T-helper 2 cell (primary cell): Measurements from ENCODE around the gene CFAP53.
"Not testable (repeated sequence)": the region's sequence is repeated elsewhere in the genome, so short reads cannot be mapped to it uniquely, and the experiment has no call there.

Experiments used
- DNase-seq, 5 experiments: peaks; one replicate each; pipeline versions ENCODE4 v3.0.0 to v3.0.0-alpha.2; 2012 to 2022
- total RNA-seq, 2 donors: gene quantifications; one replicate each; lab custom pipeline; 2026; lab: John Stamatoyannopoulos, UW

CFAP53 gene, protein sequence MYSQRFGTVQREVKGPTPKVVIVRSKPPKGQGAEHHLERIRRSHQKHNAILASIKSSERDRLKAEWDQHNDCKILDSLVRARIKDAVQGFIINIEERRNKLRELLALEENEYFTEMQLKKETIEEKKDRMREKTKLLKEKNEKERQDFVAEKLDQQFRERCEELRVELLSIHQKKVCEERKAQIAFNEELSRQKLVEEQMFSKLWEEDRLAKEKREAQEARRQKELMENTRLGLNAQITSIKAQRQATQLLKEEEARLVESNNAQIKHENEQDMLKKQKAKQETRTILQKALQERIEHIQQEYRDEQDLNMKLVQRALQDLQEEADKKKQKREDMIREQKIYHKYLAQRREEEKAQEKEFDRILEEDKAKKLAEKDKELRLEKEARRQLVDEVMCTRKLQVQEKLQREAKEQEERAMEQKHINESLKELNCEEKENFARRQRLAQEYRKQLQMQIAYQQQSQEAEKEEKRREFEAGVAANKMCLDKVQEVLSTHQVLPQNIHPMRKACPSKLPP
- 0.31 to 0.67 reads per million in 2 donors for total RNA-seq

DNA sequence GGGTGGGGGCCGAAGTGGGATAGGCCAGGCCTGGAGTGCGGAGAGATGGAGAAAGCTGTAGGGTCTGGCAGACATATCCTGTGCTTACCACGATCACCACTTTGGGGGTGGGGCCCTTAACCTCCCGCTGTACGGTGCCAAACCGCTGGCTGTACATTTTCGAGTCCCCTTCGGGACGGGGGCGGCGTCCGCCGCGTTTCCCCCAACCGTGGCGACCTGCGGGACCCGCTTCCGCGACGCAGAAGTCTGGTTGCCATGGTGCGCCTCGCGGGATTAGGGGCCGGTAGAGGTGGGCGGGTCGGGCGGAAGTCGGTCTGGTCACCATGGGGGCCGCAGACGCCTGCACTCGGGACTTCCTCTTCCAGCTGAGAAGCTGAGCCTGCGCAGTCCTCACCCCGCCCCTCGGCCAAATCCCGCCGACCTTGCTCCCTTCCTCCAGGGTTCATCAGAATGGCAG lies at the start of gene CFAP53:
CFAP53 (minus strand) TSS at position 248 of the 457 bp plus-strand sequence; CDS start at position 157, 91 bp downstream.
- peak; percentile 47 to 91 (median 71) for DNase-seq

DNA sequence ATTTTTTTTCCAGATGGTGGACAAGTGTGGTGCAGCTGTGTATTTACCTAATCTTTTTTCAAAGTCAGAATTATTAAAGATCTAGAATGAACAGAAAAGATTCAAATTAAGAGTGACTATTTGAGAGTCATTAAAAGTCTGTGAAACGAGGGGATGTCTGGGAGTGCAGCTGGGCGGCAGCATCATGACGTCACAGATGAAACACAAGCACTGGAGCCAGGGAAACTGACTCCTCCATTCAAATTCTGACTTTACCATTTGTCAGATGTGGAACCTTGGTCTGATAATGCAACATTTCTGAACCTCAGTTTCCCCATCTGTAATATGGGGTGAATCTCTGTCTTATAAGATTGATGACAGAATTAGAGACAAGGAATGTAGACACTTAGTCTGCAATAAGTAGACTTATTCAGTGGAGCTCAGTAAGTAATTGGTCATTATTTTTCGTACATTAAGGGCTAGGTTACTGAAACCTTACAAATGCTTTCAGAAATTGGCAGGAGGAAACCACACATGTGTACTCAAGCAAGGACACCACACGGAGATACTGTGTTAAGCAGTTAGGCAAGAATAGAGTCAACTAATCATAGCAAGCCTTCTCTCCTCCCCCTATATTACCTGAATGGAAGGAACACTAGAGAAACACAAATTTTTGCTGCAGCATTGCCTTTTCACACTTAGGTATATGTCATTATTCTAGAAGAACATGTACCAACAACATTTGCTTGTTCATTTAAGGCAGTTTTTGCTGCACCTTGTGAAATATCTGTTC lies 49.0 kb upstream of the CFAP53 start:
- no peak for DNase-seq

GRCh38 chr18:50313873-50314460 lies 47.7 kb upstream of the CFAP53 start:
- no peak for DNase-seq

DNA sequence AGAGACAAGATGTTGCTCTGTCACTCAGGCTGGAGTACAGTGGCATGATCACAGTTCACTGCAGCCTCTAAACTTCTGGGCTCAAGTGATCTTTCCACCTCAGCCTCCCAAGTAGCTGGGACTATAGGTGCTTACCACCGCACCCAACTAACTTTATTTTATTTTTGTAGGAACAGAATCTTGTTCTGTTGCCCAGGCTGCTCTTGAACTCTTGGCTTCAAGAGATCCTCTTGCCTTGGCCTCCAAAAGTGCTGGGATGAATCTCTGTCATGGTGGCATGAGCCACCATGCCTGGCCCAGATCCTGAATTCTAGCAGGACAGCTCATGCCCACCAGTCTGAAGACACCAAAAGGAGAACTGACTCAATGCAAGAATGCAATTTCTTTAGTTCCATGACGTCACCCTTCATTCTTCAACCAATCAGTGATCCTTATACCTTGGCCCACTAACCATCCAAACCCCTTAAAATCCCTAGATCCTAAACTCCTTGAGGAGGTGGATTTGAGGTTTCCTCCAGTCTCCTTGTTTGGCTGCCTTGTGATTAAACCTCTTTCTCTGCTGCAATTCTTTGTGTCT lies 46.8 kb upstream of the CFAP53 start:
- no peak for DNase-seq

DNA sequence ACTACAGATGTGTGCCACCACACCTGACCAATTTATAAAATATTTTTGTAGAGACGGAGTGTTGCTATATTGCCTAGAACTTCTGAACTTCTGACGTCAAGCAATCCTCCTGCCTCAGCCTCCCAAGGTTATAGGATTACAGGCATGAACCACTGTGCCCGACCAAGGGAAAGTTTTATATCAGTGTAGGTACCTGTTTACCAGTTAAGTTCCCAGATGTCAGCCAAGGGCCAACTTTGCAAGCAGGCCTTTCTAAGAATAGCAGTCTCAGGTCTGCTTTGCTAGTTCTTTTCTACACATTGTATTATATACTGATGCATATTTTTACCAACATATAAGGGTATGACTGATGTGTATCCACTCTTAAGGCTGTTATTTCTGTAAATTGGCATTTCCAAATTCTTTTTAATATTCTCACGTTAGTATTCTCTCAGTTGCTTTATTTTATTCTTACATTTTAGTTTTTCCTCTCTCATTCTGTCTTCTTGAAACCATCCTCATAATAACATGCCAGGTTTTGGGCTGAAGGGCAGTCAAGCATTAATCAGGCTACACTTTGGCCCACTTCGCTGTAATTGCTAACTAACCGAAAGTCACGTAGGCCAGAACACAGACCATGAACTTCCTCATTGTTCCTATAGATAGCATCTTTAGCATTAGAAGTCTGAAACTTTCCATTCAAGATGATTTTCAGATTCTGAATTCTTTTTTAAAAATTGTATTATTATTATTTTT lies 46.2 kb upstream of the CFAP53 start:
- DNase-seq = no peak

GRCh38 chr18:50311650-50312049 lies 45.4 kb upstream of the CFAP53 start:
- no peak for DNase-seq

DNA sequence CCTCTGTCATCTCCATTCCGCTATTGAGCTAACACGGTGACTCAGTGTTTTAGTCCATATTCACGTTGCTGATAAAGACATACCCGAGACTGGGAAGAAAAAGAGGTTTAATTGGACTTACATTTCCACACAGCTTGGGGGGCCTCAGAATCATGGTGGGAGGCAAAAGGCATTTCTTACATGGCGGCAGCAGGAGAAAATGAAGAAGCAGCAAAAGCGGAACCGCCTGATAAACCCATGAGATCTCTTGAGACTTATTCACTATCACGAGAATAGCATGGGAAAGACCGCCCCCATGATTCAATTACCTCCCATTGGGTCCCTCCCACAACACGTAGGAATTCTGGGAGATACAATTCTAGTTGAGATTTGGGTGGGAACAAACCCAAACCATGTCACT lies 43.8 kb upstream of the CFAP53 start:
- no peak for DNase-seq

GRCh38 chr18:50308851-50309250 lies 42.6 kb upstream of the CFAP53 start:
- DNase-seq = not testable (repeated sequence)

DNA sequence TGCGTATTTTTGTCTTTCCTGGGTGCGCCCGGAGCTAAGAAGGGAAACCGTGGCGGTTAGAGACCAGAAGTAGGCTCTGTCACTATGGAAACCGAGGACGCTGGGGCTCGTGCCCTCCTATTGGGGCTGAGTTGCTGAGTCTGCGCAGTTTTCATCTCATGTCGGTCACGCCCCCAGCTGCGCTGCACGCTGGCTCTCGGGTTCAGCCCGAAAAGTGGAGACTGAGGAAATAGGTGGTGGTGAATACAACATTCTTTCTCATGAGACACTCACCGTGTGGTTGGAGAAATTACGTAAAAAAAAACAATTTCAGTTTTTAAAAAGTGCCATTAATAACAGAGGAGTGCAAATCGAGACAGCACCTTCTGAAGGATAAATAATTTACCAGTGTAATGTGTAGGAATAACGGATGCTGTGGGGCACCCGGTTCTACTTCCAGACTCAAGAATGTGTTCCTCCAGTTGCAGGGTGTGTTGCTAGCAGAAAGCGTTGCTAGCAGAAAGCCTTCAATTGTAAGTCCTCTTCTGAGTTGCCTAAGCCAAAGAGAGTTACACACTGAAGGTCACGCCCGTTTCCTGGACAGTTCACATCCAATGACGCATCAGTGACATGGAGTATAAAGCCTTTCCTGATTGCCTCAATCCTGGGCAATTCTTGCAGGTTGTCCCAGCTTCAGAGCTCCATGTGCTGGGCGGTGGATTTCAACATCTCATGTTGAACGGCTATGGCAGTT lies 41.6 kb upstream of the CFAP53 start:
- DNase-seq = peak; percentile 61 to 95 (median 82)

DNA sequence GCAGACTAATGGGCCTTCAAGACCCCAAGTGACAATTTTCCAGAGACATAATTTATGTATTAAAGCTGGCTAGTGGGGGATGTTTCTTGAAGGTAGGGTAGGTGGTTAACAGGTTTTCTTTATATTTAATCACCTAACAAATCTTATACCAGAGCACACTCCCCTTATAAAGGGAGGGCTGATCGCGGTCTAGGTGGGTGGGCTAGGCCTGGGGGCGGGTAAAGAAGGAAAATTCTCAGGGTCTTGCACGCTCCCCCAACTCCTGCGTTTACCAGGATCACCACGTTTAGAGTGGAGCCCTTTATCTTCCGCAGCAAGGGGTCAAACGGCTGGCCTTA lies 41.1 kb upstream of the CFAP53 start:
- no peak for DNase-seq

- DNase-seq = no peak
Measured at GRCh38 chr18:50306944-50307343, 40.6 kb upstream of the CFAP53 start.

DNA sequence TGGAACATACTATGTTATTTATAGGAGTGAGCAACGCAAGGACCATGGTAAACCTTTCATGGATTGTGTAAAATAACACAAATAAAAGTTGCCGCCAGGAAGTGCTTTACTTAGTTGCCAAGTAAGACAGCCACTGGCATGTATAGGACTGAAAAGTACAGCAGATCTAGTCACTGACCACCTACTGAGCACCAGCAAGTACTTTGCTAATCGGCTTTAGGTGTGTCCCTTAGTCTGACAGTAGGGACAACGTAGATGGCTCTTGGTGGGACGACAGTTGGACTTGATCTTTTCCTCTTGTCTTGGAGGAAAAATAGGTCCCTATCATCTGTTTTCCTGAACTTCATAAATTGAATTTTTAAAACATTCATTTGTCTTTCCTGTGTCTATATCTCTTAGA lies 34.8 kb upstream of the CFAP53 start:
- no peak for DNase-seq

- DNase-seq = no peak
Measured at GRCh38 chr18:50299626-50300388, 33.5 kb upstream of the CFAP53 start.

- no peak for DNase-seq
Measured at GRCh38 chr18:50298443-50299284, 32.4 kb upstream of the CFAP53 start.

DNA sequence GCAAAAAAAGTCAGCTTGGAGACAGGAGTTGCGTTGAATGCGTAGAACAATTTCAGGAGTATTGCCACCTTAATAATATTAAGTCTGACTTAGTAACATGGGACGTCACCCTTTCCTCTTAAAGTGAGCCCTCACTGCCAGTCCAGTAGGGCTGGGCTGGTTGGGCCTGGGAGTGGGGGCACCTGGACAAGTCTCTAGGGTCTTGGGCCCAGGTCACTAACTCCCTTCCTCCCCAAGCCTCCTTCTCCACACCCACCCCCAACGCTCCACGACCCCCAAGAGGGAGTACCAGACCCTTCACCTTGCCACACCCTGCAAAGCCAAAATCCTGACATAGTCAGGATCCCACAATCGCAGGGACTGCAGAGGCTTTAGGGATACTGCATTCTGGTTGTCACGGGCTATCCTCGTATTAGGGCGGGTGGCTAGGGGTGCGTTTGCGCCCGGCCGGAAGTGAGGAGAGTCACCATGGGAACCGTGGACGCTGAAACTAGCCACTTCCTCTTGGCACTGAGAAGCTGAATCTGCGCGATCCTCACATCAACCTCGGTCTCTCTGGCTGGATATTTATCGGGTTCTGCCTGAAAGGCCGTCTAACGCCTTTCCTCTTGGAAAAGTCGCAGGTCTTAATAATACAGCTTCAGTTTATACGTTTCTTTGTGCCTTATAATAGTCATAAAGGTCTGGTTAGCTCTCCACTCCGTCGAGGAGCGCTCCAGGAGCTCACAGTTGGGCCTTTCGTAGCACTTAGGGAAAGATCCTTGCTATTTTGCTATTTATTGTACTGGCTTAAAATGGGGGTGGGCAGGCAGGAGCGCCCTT lies 31.5 kb upstream of the CFAP53 start:
- peak in 4 of 5 experiments; percentile 36 to 88 (median 48) for DNase-seq

GRCh38 chr18:50293039-50293438 lies 26.7 kb upstream of the CFAP53 start:
- DNase-seq = no peak

DNA sequence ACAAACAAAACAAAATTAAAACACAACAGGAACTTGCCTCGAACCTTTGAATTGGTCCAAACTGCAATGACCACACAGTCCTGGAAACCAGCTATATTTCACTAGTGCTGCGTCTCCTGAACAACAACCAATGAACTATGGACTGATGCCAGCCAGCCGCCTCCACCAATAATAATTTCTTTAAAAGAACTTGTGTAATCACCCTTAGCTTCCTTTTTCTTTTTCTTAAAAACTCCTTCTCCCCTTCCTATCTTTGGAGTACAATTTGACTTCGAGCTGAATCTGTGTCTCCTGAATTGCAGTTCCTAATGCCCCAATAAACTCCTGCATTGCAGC lies 22.8 kb upstream of the CFAP53 start:
- no peak for DNase-seq

DNA sequence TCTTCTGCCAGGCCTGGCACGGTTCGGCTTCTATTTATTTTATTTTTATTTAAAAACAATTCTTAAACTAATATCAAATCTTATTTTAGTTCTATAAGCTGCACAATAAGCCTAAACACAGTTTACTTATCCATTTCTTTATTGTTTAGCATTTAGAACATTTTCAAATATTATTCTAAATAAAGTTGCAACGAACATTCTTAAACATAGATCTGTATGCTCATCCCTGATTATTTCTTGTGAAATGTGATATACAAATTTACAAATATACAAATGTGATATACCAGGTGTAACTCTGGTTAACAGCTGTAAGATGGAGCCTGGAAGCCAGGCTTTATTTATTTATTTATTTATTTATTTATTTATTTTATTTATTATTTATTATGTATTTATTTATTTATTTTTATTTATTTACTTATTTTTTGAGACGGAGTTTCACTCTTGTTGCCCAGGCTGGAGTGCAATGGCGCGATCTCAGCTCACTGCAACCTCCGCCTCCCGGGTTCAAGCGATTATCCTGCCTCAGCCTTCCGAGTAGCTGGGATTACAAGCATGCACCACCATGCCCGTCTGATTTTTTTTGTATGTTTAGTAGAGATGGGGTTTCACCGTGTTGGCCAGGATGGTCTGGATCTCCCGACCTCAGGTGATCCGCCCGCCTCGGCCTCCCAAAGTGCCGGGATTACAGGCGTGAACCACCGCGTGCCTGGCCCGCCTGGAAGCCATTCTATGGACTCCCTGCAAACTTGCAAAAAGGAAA lies 22.2 kb upstream of the CFAP53 start:
- DNase-seq = not testable (repeated sequence)
